Fibroblast of villous mesenchyme (primary cell): Measurements from ENCODE around the gene KIAA1549. TPM values are rescaled to one million over a fixed set of nuclear protein-coding genes. Genes with fewer than 3 reads are reported as not detected.
A peak's percentile ranks its signal among the peaks of the same experiment; 100 is the strongest.
"Not testable (repeated sequence)": the region's sequence is repeated elsewhere in the genome, so short reads cannot be mapped to it uniquely, and the experiment has no call there.

Experiments used
- DNase-seq: peaks from one replicate; pipeline ENCODE4 v3.0.0-alpha.2; 2010; ENCODE audit warnings: low read depth
- H3K4me3 ChIP-seq: 2 replicates; pipeline ENCODE4 v1.5.1; 2011; ENCODE audit warnings: low read depth, mild to moderate bottlenecking, low read length
- total RNA-seq: library from RNA; depleted of rRNA; stranded (reverse); fragments of >200 nt; gene quantifications from 2 replicates; pipeline ENCODE4 v1.2.3, GENCODE V29; 2012
- TF ChIP-seq, protein P1 (sequence below): IDR thresholded peaks from 2 replicates; pipeline ENCODE4 v1.5.1; 2012; ENCODE audit warnings: low read depth, mild to moderate bottlenecking, low read length; ENCODE audit not compliant: insufficient read depth

KIAA1549 gene
- total RNA-seq = 1.6 and 2.6 TPM in 2 replicates

DNA sequence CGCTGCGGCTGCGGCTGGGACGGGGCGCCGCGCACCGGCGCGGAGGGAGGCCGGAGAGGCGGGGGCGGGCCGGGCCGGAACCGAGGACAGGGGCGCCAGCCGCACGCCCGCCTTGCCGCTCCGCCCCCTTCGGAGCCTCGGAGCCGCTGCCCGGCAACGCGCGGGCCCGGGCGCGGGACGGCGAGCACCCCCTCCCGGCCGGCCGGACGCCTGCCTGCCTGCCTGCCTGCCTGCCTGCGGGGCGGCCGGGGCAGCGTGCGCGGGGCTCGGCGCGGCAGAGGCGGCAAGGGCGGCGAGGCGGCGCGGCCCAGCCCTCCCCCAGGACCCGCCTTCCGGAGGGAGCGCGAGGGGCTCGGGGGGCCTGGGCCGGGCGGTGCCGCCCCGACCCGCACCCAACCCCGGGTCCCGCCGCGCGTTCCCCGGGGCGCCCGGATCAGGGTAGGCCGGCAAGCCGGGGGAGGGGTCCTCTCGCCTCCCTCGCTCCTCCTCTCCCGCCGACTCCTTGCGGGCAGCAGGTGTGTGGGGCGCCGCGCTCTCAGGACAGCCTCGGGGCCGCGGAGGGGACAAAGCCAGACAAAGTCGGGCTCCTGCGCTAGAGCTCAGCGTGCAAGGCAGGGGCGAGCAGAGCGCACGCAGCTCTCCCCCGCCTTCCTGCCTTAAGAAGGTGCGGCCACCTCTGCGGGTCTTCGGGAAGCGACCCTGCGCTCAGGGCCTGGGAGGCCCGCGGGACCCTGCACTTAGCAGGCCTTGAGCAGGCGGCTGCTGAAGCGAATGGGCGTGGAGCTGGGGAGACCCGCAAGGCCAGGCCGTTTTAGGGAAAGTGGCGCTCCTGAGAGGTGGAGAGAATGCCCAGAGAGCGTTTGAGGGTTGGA, at the start of gene KIAA1549:
KIAA1549 (minus strand) TSS at position 58 of the 872 bp plus-strand sequence. CDS start 120 bp downstream, outside the sequence.
- peak; percentile 59 for DNase-seq
- TF ChIP-seq, protein P1, sequence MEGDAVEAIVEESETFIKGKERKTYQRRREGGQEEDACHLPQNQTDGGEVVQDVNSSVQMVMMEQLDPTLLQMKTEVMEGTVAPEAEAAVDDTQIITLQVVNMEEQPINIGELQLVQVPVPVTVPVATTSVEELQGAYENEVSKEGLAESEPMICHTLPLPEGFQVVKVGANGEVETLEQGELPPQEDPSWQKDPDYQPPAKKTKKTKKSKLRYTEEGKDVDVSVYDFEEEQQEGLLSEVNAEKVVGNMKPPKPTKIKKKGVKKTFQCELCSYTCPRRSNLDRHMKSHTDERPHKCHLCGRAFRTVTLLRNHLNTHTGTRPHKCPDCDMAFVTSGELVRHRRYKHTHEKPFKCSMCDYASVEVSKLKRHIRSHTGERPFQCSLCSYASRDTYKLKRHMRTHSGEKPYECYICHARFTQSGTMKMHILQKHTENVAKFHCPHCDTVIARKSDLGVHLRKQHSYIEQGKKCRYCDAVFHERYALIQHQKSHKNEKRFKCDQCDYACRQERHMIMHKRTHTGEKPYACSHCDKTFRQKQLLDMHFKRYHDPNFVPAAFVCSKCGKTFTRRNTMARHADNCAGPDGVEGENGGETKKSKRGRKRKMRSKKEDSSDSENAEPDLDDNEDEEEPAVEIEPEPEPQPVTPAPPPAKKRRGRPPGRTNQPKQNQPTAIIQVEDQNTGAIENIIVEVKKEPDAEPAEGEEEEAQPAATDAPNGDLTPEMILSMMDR = no peak
- peak within 1 kb of the TSS; percentile 64 for H3K4me3 ChIP-seq

DNA sequence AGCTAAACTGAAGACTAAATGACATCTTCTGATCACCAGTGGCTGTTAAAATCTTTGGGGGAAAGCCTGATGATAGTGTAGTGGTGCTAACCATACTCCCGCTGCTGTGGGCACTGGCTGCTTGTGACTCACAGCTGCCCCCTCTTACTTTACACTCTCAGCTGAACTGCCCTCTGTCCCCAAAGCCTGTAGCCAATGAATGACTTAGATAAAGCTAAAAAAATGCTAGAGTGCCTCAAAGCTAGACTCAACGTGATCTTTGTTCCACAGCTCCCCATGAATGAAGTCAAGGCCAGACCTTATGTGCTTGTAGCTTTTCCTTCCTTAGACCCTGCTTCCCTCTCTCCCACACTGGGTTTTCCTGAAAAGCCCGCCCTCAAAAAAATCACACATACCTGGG, 48.2 kb upstream of the KIAA1549 start:
- TF ChIP-seq, protein P1 = no peak
- no peak overlapping the region for H3K4me3 ChIP-seq
- no peak for DNase-seq

DNA sequence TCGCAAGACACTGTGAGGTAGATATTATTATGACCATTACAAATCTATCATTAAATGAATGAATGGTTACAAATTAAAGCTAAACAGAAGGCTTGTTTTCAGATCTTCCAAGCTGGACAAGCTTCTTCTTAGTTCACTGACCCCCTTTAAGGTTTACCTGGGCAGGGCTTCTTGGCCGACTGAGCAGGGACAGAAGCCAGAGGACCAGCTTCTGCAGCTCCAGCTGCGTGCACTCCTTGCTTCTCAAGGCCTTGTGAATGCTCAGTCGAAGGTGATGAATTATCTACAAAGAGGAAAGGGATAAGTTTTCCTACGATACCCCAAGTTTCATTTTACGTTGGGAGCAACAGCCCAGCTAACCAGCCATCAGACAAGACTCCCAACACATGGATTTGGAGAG, 45.4 kb upstream of the KIAA1549 start:
- H3K4me3 ChIP-seq = no peak overlapping the region
- TF ChIP-seq, protein P1 = no peak
- DNase-seq = no peak

DNA sequence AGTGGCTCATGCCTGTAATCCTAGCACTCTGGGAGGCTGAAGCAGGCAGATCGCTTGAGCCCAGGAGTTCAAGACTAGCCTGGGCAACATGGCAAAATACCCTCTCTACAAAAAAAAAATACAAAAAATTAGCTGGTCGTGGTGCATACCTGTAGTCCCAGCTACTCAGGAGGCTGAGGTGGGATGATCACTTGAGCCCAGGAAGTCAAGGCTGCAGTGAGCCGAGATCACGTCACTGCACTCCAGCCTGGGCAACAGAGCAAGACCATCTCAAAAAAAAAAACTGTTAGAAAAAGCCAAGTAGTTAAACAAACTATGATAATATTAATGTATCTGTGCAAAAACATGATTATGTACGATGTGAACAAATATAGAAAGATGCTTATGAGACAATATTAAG, 44.7 kb upstream of the KIAA1549 start:
- not testable (repeated sequence) for H3K4me3 ChIP-seq, DNase-seq

DNA sequence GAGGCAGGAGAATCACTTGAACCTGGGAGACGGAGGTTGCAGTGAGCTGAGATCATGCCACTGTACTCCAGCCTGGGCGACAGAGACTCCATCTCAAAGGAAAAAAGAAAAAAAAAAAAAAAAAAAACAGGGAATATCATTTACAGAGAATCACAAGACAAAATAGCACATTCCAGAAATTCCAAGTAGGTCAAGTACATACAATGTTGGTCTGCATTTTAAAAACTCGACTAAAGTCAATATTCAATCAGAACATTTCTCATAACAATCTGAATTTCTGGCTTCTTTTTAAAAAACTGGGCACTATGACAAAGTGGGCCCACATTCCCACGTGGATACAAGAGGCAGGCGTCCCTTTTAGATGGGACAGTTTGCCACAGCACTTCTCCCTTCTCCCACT, 41.9 kb upstream of the KIAA1549 start:
- no peak for DNase-seq
- TF ChIP-seq, protein P1 = no peak
- no peak overlapping the region for H3K4me3 ChIP-seq

DNA sequence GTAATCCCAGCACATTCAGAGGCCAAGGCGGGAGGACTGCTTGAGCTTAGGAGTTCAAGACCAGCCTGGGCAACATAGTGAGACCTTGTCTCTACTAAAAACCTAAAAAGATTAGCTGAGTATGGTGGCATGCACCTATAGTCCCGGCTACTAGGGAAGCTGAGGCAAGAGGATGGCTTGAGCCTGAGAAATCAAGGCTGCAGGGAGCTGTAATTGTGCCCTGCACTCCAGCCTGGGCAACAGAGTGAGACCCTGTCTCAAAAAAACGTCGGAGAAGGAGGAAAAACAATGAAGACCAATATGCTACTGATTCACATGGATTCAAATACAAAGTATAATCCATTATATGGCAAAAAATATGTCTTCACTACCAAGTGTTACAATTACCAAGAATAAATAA, 41.1 kb upstream of the KIAA1549 start:
- TF ChIP-seq, protein P1 = no peak
- no peak overlapping the region for H3K4me3 ChIP-seq
- DNase-seq = no peak

DNA sequence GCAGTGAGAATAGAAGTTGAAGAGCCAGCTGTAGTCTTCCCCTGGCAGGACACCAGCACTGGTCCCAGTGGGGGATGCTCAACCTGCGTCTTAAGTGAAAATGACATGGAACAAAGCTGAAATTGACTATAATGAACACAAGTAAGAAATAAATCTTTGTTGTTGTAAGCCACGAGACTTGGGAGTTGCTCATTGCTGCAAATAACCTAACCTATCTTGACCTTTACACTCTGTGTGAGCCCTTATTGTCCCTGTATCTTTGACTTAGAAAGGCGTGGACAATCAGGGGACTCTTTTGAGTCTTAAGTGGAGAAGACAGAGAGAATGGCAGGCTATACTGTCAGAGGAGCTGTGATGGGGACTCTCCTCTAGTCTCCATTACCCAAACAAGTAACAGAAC, 37.7 kb upstream of the KIAA1549 start:
- TF ChIP-seq, protein P1 = no peak
- H3K4me3 ChIP-seq = no peak overlapping the region
- no peak for DNase-seq
